ENCODE results near the gene GALNT6.
"Not testable (repeated sequence)": the region's sequence is repeated elsewhere in the genome, so short reads cannot be mapped to it uniquely, and the experiment has no call there.

Gene GALNT6

DNA sequence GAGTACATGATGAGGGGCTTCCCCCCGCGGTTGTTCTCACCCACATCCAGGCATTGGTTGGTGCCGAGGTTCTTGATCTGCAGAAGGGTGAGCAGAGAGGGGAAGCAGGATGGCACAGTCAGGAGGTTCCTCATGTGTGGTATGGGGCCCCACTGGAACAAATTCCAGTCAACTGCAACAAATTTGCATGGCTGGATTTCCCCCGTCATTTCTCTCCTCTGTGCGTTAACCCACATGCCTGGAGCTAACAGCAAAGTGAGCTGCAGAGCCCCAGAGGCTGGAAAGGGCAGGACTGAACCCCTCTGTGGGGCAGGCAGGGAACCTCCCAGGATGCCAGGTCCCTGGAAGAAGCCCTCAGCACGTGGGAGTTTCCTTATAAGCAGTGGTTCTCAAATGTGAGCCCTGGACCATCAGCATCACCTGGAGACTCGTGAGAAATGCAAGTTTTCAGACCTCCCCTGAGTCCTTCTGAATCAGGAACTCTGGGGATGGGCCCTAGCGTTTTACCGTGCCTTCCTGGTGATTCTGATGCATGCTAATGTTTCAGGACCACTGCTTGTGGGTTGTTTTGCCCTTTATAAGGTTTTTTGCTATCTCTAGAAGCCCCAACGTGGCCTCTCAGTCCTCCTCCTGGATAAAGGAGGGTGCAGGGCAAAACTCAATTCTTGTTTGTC, 33.7 kb downstream of the GALNT6 start:
- DNase-seq (ENCODE audit: low read depth) = no peak

DNA sequence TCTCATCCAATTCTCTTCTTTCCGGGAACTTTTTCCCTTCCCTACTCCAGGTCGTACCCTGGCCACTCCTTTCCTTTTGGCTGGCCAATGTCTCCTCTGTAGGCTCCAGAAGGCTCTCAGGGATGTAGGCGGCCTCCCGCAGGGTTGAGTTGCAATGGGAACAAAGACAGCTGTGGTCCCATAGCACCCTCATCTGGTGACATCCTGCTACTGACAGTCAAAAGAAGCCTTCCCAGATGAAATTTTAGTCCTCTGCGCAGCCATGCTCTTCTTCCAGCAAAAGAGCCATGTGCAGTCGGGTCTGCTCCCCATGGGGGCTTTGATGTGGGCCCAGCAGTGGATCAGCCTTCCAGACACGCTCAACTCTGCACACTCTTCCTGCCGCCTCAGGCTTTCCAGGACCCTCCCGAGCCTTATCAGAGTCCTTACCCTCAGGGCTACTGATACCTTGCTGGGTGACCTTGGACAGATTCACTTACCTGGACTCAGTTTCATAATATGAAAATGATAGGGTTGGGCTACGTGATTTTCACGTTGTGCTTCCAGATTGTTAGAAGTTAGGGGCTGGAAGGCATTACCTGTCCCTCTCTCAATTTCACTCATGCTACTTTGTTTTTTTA, 39.2 kb downstream of the GALNT6 start:
- peak; percentile 46 for DNase-seq (ENCODE audit: low read depth)

DNA sequence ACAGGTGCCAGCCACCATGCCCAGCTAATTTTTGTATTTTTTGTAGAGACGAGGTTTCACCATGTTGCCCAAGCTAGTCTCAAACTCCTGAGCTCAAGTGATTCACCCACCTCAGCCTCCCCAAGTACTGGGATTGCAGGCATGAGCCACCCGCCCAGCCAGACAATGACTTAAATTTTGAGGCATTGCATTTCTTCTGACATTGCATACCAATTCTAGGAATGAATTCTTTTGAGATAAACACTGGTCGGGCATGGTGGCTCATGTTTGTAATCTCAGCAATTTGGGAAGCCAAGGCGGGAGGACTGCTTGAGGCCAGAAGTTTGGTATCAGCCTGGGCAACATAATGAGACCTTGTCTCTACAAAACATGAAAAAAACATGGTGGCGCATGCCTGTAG, 42.2 kb downstream of the GALNT6 start:
- peak; percentile 72 for DNase-seq (ENCODE audit: low read depth)

DNA sequence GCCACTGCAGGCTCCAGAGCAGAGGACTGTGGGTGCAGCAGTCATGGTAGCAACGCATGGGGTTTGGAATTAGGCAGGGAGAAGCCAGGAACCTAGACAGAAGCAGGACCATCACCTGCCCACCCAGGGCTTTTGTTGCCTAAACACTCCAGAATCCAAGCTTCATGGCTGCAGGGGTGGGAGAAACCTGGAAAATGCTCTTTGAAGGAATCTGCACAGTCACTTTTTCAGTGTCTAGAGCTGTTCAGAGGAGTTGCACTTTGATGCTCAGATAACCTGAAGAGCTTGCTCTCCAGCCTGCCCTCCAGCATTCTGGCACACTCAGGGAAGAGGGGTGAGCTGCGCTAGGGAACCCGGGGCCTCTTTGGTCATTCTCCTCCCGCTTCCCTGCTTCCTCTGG, 43.1 kb downstream of the GALNT6 start:
- no peak for DNase-seq (ENCODE audit: low read depth)

DNA sequence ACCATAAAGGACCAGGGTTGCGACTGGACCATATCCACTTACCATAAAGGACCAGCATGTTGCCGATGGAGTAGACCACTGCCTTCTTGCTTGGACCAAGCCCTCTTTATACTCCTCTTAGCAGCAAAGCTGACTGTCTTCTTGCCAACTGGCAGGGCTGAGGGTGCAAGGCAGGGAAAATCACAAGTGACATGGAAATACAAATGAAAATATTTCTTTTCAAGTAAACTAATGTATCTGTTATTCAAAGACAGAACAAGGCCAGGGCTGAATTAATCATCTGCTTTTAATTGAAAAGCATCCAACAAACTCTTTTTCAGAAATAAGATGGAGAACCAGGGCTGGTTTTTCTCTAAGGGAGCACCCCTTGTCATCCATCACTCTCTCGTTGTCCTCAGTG, 44.6 kb downstream of the GALNT6 start, which contains the start of gene CELA1:
Gene CELA1, minus strand, starts transcription at position 99 of the 400 bp plus-strand sequence. Its CDS starts 41 bp downstream, at position 58.
- DNase-seq (ENCODE audit: low read depth) = peak; percentile 49

DNA sequence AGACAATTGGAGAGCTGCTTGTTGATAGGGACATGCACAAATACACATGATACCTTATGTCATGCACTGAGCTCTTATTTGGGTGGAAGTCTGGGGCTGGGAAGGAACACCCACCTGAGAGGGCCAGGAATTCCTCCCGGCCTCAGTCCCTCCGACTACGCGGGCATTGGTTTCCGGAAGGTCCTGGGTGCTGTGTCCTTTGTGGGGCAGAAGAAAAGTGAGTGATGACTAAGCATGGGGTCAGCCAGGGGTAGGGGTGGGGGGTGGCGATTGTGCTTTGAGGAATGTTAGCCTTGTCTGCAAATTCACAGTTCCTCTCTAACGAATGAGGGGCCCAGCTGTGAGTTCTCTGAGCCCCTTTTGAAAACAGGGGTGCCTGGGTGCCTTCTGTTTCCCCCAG, 45.5 kb downstream of the GALNT6 start:
- DNase-seq (ENCODE audit: low read depth) = no peak

DNA sequence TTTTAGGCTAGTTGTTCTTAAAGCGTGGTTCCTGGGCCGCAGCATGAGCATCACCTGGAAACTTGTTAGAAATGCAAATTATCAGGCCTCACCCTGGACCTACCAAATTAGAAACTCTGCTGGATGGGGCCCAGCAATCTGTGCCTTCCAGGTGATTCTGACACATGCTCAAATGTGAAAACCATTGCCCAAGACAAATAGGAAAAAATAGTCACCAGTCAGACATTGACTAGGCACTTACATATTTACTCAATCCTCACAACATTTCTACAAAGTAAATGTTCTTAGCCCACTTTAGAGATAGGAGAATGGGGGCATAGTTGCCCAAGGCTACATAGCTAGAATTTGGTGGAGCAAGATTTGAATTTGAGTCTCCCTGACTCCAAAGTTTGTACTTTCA, 48.0 kb downstream of the GALNT6 start:
- no peak for DNase-seq (ENCODE audit: low read depth)

DNA sequence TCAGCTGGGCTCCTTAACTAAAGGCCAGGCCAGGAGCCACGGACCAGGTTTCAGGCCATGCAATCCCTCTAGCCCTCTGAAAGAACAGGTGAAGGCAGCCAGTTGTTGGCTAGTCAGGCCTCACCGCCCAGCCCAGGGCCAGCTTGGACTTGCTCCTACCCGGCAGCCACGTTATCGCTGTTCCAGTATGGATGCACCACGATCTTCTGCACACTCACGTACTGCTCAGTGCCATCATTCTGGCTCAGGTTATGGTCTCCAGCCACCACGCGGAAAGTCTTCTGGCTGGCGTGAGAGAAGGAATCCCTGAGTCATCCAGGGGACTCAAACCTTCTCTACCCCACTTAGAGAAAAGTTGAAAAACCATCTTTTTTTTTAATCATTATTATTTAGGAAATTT, 48.8 kb downstream of the GALNT6 start:
- no peak for DNase-seq (ENCODE audit: low read depth)

DNA sequence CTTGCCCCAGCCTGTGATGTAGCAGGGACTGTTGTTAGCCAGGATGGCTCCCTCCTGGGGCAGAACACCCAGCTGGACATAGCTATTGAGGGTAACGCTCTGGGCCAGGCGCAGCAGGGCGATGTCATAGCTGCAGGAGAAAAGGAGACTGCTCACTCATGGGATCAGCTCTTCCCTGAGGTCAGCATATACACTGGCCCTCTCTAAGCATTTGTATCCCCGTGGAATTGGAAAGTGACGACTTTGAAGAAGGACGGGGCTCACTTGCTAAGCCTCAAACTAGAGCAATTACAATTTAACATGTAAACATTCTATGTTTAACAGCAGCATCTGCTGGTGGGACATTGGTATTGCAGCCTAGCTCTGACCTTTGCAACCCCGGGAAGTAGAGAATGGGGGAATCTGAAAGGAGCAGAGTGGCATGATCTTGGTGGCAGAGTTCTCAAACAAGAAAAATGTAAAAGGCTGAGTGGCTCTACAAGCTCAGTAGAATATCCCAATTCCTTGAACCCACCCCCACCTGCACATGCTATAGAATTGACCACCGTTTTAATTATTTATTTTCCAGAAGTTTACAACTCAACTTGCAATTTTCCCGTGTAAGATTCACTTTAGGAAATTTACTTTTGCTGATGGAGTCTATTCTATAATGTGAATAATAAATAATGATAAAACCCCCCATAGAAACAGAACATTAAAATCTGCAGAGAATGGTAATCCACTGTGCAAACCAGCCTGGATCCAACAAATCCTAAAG, 49.8 kb downstream of the GALNT6 start:
- peak; percentile 63 for DNase-seq (ENCODE audit: low read depth)

DNA sequence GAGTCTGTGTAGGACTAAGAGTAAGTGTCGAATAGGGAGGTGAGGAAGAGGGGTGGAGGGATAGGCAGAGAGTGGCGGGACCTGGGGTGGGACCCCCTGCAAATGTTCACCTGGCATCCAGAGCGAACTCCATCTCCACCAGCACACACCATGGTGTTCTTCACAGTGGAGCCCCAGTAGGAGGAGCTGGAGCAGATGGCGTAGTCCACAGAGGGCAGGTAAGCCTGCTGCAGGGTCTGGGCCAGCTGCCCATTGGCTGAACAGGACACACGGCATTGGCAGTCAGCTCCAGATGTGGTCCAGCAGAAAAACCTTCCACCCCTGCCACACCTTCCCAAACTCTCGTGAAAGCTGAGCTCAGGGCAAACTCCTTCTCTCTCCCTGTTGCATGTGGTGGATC, 51.5 kb downstream of the GALNT6 start:
- DNase-seq (ENCODE audit: low read depth) = no peak

DNA sequence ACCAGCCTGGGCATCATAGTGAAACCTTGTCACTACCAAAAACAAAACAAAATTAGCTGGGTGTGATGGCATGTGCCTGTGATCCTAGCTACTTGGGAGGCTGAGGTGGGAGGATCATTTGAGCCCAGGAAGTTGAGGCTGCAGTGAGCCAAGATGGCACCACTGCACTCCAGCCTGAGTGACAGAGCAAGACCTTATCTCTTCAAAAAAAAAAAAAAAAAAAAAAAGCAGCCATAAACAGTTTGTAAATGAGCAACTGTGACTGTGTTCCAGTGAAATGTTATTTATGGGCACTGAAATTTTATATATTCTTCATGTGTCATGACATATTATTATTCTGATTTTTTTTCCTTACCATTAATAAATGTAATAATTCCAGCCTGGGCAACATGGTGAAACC, 53.9 kb downstream of the GALNT6 start:
- not testable (repeated sequence) for DNase-seq (ENCODE audit: low read depth)

DNA sequence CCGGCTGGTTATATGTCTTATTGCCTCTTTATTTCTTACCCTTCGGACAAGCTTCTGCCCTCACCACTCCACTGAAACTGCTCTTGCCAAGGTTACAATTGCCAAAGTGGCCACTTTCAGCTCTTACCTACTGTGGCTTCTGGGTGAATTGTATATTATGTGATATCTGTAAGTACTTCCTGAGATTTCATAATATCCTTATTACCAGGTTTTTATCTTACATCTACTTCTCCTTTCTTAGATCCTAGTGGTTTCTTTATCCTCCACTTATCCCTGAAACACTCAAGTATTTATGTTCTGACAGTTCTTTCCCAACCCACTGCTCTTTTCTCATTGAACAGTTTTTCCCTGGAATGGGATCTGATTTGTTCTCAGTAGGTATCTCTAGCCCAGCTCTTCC, 55.3 kb downstream of the GALNT6 start:
- DNase-seq (ENCODE audit: low read depth) = no peak

DNA sequence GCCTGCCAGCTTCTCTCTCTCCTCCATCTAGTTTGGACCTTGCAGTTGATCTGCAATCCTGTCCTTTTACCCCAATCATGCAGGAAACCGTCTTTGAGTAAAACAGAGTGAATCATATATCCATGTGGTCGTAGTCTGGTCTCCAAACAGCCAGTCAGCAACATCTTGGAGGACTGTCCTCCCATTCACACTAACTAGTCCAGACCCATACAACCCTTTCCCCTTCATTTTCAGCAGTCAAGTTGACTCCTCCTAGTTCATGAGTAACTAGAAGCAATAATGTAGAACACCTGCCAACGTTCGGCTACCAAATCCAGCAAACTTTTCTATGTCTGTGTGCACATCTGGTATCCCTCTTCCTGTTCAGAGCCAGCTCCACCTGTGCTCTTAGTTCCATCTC, 56.4 kb downstream of the GALNT6 start:
- no peak for DNase-seq (ENCODE audit: low read depth)

DNA sequence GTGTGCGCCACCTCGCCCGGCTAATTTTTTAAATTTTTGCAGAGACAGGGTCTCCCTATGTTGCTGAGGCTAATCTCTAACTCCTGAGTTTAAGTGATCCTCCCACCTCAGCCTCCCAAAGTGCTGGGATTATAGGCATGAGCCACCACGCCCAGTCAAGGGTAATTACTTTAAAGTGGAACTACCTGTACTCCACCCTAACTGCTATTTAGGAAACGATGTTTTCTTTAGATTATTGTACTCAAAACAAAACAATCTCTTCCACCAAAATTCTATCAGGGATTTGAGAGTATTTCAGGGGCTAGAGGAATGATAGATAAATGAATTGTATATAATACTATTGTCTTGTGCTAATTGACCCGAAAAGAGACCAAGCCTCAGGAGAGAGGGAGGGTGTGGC, 57.7 kb downstream of the GALNT6 start:
- DNase-seq (ENCODE audit: low read depth) = no peak

DNA sequence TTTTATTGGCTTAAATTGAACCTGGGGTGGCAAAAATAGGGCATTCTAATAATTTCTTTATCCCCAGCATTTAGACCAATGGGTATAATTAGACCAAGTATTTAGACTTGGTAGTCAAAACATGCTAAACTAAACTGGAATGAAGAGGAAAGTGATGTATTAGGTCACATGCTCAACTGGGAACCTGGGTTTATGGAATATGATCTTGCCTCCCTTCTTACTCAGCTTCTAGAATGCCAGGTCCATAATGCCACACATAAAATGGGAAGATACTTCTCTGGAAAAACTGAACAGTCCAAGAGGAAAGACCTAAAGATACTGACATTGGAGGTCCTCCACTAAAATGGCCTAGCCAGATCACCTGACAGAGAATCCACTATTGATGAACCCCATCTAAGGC, 61.0 kb downstream of the GALNT6 start:
- DNase-seq (ENCODE audit: low read depth) = peak; percentile 33

DNA sequence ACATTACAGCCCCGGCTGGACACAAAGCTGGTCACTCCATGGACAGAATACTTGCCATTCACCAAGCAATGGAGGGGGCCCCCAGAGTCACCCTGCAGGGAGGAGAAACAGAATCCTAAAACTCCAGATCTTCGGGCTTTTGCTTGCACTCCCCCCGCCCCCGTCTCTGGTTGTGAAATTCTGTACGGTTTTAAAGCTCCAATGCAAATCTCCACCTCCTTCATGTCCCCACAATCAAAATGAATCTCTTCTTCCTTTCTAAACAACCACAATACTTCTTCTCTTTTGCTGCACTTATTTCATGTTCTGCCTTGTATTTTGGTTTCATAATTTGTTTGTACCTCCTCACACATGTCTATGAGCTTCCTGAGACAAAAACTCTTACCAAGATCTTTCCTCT, 61.5 kb downstream of the GALNT6 start:
- DNase-seq (ENCODE audit: low read depth) = no peak

DNA sequence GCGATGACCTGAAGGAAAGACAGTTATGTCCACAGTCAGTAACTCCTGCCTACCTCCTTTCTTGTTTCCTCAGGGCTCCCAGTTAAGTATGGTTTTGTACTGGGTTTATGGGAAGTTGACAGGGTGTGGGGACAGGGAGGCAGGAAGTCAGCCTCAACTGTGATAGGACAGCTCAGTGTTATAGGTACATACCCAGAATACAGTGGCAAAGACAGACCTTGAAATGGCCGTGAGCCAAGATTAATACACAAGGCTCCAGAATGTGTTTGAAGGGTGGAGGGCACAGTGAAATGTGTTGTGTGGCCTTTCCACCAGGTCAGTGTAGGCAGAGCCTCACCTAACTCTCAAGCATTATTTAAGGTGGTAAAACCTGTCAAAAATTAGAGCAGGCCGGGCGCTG, 62.6 kb downstream of the GALNT6 start:
- no peak for DNase-seq (ENCODE audit: low read depth)

DNA sequence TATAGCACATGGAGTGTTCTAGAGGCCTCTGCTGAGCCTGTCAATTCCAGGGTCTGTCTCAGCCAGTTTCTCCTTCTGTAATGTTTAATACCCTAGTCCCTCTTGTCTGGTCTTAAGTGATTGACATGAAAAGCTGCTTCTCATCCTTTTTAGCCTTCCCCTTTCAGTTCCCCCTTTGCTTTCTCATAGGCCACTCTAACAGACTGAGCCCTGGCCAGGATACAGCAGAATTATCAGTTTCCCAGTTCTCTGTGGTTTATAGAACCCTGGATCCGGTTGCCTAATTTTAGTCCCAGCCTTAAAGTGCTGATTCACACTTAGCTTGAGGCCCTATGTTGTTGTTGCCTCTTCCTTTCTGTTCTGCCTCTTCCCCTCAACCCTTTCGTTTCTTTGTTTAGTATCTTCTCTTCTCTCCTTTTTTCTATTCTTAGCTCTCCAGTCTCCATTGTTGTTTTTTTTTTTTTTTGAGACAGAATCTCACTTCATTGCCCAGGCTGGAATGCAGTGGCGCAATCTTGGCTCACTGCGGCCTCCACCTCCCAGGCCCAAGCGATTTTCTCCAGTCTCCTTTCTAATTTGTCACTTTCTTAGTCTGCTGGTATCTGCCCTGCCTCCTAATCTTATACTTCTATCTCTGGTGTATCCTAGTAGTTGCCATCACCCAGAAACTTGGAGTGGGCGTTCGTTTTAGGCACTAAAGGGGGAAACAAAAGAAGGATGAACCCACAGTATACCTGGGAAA, 64.3 kb downstream of the GALNT6 start:
- DNase-seq (ENCODE audit: low read depth) = peak; percentile 69

DNA sequence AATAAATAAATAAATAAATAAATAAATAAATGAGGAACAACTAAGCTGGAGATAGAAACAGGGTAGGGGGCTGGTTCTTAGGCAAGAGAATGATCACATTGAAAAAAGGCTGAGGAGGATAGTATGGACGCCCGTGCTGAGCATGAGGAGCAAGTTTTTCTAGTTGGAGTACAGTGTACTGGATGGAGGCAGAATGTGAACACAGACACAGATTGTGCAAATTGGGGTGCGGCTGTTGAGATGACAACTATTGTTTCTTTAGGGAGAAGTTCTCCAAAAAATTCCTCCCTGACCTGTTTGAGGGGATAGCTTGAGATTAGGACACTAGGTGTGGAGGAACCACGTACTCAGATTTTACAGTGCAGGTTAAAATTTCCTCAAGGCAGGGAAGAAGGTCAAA, 66.3 kb downstream of the GALNT6 start:
- no peak for DNase-seq (ENCODE audit: low read depth)

DNA sequence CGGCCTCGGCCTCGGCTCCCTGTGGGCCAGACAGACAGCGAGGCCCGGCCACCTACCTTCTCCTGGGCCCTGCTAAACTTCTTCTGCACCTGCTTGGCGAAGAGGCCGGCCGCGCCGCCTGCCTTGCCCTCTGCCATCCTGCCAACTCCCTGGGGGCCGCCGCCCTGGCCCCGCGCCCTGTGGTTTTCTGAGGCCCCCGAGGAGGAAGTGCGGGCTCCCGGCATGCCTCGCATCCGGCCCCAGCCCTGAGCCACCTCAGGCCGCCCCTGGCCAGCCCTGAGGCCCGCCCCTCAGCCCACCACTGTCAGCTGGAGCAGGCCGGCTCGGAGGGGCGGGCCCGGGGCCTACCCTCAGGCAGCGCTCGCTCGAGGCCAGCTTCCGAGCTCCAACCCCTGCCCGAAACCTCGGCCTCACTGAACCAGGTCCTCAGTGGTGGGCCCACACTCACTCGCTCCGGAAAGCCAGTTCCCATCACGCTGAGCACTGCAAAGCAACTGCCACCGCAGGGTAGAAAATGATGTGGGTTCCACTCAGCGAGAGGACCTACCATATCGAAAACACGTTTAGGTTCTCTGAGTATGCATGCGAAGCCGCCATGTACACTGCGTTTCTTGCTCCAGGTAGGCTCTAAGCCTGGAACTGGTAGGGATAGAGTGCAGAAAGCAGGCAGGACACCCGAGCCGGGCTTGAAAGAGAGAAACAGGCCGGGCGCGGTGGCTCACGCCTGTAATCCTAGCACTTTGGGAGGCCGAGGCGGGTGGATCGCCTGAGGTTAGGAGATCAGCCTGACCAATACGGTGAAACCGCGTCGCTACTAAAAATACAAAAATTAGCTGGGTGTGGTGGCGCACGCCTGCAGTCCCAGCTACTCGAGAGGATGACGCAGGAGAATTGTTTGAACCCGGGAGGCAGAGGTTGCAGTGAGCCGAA, 67.0 kb downstream of the GALNT6 start, which contains the start of gene BIN2:
Gene BIN2, minus strand, starts transcription at position 209 of the 930 bp plus-strand sequence. Its CDS starts 72 bp downstream, at position 137.
- no peak for DNase-seq (ENCODE audit: low read depth)

DNA sequence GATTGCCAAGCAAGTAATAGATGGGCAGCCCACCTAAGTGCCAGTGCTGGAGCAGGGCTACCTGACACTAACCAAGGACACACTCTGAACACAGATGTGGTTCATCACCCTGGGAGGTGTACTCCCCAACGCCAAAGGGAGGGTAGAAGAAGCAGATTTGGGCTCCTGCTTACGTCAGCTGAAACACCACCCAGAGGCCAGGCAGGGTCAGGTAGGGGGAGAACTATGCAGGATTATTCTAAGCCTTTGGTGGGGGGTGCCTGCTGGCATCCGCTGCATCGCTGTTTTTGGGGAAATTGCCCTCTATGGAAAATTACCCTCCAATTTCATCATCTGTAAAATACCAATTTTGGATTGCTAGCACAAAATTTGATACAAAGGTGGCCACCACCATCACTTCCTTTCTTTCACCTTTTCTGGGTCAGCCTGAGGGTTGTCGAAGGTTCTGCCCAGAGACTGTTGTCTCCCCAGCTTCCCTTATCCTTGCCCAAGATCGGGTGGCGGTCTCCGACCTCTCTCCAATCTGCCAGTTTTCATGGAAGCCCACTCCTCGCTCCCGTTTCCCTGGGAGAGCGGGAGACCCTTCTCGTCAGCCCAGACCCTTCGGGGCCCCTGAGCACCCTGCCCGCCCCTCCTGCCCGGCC, 67.8 kb downstream of the GALNT6 start:
- no peak for DNase-seq (ENCODE audit: low read depth)

Measured in fibroblast of gingiva (primary cell).